Stimulated activated CD8-positive, alpha-beta memory T cell treated with anti-CD3 and anti-CD28 coated beads, Interleukin-2, amount 100 ng/mL, for 1 hour (primary cell): ENCODE data around the gene NVL.

ENCODE experiments used
- DNase-seq, 2 donors: peaks; one replicate each; pipeline ENCODE4 v3.0.0-alpha.2; 2020; ENCODE audit warnings: low read depth in 2 of 2

NVL gene

GRCh38 chr1:224198572-224198971, 131.4 kb downstream of the NVL start:
- DNase-seq: no peak

DNA sequence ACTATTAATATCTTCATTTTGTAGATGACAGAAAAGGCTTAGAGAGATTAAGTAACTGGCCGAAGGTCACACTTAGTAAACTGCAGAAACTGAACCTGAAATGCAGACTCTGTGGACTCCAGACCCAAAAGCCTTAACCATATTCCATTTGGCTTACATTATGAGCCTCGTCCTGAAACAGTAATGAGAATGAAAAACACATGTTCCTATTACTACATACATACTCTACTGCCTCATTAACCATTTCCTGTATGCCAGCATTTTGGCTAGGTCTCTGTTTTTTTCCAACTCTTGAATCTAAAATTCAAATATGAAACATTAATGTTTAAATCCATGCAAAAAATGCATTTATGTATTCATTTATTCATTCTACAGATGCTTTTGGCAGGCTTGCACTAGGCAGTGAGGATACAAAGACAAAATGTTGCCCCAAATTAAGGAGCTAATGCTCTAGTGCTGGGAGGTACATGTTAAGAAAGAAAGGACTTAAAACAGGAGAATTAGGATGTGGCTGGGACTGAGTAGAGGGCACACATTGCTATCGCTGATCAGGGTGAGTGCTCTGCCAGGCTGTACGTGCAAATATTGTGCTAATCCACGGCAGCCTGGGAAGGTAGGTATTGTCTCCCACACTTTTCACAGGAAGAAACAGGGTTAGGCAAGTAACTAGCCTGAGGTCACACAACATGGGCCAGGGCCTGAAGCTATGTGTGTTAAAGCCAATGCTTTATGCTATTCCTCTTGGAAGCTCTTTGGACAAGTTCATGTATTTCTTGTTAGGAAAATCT, 133.0 kb downstream of the NVL start:
- no peak for DNase-seq

DNA sequence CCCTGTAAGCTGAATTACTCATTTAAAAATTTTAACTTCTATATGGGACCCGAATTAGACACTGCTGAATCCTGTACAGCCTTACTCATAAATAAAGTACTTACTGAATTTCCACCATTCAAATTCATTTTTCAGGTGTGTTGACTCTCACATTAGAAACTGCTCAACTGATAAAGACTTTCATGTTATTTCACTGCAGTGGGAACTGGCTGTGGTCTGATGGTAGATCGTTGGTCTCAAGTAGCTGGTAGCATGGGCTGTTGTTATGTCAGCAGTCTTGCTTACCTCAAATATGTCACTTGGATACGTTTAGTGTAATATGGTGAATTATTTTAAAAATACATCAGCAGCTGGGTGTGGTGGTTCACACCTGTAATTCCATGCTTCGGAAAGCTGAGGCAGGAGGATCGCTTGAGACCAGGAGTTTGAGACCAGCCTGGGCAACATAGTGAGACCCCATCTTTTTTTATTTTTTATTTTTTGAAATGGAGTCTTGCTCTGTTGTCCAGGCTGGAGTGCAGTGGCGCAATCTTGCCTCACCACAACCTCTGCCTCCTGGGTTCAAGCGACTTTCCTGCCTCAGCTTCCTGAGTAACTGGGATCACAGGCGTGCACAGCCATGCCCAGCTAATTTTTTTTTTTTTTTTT, 136.5 kb downstream of the NVL start:
- DNase-seq: no peak

DNA sequence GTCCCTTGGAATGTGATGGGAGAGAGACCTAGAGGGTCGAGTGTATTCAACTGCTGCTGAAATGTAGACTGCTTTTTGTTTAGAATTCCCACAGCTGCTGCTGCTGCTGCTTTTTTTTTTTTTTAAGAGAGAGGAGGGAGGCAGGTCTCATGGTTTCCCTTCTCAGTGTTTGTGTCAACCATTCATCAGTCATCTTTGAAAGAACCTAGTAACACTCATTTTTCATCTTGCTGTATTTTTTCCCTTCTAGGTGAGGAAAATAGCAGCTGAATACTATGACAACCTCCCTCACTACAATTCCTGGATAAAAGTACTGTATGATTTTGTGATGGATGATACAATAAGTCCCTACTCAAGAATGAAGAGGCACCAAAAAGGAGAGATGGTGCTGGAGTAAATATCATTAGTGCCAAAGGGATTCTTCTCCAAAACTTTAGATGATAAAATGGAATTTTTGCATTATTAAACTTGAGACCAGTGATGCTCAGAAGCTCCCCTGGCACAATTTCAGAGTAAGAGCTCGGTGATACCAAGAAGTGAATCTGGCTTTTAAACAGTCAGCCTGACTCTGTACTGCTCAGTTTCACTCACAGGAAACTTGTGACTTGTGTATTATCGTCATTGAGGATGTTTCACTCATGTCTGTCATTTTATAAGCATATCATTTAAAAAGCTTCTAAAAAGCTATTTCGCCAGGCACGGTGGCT, 137.7 kb downstream of the NVL start:
- no peak for DNase-seq

GRCh38 chr1:224189561-224189960, 140.4 kb downstream of the NVL start:
- DNase-seq: no peak

- DNase-seq: no peak
Observed at GRCh38 chr1:224188286-224188685, 141.7 kb downstream of the NVL start.

GRCh38 chr1:224185208-224185607, 144.8 kb downstream of the NVL start:
- DNase-seq: no peak

DNA sequence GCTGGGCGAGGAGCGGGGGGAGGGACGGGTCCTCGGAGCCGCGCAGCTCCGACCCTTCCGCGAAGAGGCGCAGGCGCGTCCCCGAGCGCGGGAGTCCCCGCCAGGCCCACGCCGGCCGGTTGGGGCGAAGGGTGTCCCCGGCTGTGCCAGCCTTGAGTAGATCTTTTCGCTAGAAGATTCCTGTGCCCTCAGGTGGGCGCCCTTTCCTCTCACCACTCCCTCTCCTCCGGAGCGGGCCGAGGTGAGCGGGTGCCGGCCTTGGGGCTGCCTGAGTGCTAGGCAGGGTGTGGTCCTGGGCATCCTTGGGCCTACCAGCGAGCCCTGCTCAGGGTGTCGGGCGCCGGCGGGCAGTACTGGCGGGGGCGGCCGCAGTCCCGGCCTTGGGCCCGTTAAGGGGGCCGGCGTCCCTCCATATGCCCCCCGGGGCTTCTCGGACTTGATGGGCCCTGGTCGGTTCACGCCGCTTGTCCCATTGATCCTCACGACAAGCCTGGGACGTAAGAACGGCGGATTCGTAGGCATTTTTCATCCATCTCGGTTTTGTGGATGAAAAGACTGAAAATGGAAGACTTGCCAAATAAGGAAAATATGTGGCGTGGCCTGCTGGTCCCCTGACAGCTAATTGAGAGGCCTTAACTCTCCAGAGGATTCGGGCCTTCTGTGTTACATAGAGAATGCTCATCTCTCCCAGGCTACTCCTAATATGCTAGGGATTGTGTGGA, 146.2 kb downstream of the NVL start:
- peak in 1 of 2 donors; percentile 39 for DNase-seq

DNA sequence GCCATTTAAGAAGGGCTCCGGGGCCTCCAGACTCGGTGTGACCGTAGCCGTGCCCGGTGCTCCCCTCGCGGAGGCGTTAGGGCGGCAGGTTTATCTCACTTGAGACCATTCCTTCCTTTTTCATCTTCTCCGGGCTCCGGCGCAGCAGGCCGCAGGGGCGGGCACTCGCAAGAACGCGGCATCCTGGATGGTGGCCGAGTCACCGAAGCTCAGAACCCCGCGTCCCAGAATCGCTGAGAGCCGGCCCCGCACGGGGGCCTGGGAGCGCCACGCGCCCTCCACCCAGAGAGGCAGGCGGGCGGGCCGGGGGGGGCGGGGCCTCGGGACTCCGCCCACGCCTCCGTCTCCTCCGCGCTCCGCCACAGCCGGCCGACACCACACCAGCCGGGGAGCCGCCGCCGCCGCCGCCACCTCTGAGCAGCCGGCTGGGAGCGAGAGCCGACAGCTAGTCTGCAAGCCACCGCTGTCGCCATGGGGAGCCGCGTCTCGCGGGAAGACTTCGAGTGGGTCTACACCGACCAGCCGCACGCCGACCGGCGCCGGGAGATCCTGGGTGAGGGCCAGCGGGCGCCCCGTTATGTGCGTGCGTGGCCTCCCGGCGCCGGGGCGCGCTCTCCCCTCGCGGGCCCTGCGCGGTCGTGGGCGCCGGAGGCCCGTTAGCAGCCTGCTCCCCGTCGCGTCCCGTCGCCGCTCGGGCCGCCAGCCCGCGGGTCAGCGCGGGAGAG, 146.9 kb downstream of the NVL start, which contains the start of gene DEGS1:
TSS of gene DEGS1 (plus strand) at position 375 of the 725 bp plus-strand sequence. CDS start at position 472, 97 bp downstream.
- DNase-seq: peak; percentile 58 to 67

GRCh38 chr1:224182057-224182865, 147.7 kb downstream of the NVL start:
- DNase-seq: no peak

- DNase-seq: no peak
Observed at GRCh38 chr1:224181453-224181810, 148.5 kb downstream of the NVL start.

GRCh38 chr1:224180783-224181452, 149.1 kb downstream of the NVL start:
- DNase-seq: no peak

DNA sequence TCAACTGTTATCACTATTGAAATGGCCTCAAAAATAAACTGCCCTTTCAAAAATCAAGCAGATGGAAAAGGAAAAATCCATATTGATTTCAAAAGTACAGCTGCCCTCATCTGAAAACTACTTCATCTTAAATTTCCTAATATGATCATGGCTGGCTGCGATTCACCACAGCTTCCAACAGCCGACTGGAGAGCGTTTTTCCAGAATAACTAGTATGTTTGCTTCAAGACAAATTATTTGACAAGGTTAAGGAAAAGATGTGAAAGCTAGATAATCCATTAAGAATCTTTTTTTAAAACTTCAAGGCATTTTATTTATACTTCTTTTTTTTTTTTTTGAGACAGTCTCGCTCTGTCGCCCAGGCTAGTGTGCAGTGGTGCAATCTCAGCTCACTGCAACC, 151.1 kb downstream of the NVL start:
- DNase-seq: no peak

DNA sequence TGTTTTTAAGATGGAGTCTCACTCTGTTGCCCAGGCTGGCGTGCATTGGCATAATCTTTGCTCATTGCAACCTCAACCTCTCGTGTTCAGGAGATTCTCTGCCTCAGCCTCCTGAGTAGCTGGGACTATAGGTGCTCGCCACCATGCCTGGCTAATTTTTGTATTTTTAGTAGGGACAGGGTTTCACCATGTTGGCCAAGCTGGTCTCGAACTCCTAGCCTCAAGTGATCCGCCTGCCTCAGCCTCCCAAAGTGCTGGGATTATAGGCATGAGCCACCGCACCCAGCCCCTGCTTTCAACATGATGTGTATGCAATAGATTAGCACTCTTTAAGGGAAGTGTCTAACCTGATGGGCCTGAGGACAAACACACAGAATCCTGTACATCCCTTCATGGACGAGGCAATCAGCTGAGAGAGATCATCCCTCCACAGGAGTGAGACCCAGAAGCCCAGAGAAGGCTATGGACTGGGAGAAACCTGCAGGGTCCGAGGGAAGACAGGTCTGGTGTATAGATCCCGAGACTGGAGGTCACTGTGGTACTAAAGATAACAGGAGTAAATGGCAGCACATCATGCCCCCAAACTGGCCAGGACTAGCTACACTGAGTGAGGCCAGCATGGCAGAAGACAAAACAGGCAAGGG, 152.5 kb downstream of the NVL start:
- no peak for DNase-seq
